NCI-H748 (cell line): Measurements from ENCODE around the gene STK25.
A peak's percentile ranks its signal among the peaks of the same experiment; 100 is the strongest.
"Not testable (repeated sequence)": the region's sequence is repeated elsewhere in the genome, so short reads cannot be mapped to it uniquely, and the experiment has no call there.

ENCODE experiments used
- DNase-seq: peaks from one replicate; lab custom pipeline; 2025; ENCODE audit not compliant: unreplicated experiment; lab: John Stamatoyannopoulos, UW

STK25 gene

DNA sequence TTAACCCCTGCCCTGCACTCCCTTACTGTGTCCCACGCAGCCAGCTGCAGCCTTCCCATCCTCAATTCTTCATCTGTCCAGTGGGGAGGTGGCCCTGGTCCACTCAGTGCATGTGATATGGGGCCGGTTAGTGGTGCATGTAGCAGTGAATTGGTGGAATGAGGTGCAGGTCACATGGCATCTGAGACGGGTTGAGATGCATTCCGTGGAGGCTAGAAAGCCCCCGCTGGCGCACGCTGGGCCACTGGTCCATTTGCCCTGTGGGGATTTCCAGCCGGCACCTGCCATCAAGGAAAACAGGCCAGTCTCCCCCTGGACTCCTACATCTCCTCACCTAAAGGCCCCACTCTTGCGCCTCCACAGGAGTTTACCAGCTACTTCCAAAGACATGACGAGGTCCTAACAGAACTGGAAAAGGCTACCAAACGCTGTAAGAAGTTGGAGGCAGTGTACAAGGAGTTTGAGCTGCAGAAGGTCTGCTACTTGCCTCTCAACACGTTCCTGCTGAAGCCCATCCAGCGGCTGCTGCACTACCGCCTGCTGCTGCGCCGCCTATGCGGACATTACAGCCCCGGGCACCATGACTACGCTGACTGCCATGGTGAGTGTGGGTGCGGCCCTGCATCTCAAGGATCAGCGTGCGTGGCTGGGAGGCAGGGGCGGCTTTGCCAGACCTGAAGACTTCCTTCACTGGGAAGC lies 40.5 kb downstream of the STK25 start:
- no peak for DNase-seq

DNA sequence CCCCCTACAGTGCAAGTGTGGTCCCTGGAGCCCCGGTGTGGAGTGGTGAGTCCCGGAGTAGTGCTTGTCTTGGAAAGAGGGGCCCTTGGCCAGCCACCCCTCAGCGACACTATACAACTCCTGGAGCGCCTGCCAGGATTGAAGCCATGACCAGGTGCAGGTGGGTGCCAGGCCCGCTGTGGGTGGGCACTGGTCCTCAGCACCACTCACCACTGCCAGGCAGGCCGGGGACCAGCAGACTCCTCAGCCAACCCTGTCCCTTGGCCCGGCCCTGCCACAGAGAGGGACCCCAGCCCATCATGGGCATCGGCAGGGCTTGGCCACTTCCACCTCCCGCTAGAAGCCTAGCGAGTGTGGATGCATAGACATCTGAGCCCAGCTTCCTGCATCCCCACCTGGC lies 42.2 kb downstream of the STK25 start:
- no peak for DNase-seq

DNA sequence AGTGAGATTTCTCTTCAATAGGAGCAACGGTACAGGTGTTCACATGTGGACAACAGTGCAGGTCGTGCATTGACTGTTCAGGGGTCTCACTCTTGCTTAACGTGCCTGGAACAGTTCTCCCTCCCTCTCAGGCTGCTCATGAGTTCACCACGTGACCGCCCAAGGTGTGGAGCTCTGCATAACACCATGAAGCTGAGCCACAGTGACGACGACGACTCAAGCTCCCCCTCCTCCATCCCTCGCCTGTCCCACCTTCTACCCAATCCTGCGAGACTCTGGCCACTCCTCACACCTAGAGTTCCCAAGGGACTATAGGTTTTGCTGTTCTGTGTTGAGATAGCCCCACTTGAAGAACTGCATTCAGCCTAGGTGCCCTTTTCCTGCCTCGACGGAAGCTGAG lies 42.8 kb downstream of the STK25 start:
- no peak for DNase-seq

DNA sequence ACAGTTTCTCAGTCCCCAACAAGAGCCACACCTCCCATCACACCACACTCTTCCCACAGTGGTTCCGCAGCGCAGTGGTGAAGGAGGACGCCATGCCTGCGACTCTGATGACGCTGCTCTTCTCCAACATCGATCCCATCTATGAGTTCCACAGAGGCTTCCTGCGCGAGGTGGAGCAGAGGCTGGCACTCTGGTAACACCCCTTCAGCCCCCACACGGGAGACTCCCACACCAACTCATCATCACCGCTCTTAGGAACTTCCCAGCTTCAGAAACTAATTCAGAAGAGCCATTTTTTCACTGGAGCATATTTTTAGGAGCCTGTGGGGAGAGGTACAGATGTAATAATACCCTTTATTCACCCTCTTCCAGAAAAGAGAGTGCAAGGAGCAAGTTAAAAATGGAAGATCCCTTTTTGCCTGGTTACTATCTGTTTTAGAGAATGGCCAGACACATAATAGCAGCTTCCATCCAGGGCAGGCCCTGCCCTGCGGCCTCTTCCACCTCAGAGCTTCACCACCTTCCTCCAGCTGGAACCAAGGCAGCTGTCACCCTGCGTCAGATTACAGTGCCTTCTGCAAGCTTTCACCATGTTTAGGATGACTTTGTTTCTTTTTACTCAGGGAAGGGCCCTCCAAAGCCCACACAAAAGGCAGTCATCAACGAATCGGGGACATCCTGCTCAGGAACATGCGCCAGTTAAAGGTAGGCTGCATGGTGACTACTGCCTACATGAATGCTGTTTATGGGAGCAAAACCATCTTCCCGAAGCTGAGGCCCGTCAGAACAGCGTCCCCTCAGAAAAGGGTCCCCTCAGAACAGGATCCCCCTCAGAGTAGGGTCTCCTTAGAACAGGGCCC lies 44.9 kb downstream of the STK25 start:
- no peak for DNase-seq

DNA sequence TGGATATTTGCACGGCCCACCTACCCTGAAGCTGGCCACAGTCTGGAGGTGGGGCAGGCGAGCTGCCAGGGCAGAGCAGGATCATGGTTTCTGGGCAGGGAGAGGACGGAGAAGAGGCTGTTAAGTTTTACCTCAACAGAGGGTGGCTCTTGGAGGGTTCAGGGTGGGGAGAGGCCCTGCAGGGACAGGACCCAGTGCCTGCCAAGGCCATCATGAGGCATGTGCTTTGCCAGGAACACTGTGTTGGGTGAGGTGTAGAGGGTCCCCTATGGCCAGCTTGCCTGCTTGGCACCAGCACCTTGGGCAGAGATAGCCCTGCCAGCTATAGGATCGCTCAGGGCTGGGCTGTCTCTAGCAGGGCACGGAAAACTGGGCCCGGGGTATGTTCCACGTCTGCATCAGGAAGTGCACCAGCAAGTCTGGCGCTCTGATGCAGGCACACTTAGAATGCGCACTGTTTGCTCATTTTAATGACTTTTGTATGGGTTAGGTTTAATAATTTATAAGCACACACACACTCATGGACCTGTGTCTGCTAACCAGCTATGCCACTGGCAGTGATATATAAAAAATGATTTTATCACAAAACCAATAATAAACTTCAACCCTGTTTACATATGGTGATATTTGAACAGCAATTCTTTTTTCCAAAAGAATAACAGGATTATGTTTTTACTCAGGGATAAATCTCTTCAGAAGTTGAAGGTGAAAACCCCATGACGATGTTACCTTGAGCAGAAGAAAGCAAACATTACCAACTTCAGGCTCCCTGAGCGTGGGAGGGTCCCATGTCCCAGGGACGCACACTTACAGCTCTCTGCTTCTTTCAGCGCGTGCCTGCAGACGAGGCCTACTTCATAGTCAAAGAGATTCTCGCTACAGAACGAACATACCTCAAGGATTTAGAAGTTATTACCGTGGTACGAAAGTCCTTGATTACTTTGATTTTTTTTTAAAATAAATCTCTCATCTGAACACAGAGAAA lies 46.4 kb downstream of the STK25 start:
- peak; percentile 8 for DNase-seq

DNA sequence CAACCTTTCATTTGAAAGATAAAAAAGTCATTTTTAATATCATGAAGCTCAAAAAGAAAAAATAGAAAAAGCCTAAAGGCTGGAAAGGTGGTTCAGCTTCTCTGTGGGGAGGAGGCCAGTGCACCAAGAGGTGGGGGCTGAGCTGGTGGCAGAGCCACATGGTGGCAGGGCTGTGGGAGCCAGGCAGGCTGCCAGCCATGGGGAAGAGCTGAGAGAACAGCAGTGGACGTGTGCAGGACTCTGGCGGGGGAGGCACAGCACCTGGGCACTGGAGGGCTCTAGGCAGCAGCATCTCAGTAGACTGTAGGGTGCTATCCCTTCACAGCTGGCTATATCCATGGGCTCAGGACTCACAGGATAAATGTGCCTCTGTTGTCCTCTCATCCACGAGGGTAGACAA lies 47.8 kb downstream of the STK25 start:
- no peak for DNase-seq

DNA sequence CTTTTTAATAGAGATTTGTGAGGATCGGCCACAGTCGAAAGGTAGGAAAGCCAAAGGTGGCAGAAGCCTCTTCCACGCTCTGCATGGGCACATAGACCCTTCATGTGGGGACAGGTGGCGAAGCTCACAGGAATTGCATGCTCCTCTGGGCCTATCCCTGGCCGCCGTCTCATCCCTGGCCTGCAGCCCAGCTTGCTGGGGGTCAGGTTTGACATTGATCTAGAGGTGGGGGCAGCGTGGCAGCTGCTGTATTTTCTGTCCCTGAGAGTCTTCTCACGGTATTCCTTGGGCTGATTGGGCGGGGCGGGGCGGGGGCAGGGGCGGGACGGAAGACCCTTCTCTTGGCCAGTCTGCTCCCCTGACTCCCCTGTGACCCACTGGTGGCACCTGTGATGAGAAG lies 48.9 kb downstream of the STK25 start:
- DNase-seq = no peak

DNA sequence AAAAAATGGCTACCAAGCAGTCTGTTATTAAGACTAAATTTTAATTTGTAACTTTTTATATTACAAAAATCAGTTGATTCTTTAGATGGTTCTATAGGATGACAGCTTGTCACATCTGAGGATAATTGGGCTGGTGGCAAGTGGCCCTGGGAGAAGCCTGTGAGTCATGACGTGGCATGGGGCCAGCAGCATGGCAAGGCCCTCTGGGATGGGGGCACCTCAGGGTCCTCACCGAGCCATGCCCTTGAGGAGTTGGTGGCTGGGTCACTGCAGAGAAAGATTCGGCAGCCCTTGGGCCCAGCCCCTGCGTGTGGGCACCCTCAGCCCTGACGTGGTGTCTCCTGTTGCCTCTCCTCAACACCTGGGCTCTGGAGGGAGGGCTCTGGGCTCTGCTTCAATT lies 49.7 kb downstream of the STK25 start:
- no peak for DNase-seq

DNA sequence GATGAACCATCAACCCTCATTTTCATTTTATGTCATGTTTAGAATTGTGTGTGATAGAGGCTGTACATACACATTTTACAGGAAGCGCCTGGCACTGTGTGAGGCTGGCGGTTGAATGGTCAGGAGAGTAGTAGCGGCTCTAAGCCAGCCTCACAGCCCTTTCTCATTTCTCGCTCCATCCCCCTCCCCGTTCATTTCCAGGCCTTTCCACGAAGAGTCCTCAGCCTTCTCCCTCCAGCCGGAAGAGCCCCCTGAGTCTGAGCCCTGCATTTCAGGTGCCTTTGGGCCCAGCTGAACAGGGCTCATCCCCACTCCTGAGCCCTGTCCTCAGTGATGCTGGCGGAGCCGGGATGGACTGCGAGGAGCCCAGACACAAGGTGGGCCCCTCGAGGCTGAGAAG lies 51.8 kb downstream of the STK25 start:
- DNase-seq = no peak

DNA sequence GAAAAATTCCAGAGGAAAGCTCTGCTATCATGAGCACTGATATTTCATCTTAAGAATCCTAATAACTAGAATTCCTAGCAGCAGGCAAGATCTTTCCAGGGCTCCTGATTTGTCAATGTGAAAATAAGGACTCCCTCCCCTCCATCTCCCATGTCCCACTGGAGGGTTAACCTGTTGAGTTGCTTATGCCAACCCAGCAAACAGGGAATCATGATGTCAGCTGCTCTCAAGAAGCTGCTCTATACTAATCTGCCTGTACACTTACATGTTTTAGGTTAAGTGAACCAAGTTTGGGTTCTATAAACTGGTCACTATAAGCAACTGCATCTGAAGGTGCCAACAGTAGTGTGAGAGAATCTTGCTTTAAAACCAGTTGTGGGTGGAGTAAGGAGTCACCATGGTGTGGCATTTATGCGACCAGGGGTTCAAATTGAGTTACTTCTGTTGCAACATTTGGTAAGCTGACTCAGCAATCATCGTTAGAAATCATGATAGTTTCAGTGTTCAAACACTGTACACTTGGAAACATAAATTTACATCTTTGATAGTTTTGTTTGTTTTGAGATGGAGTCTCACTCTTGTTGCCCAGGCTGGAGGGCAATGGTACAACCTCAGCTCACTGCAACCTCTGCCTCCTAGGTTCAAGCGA lies 53.4 kb downstream of the STK25 start:
- DNase-seq = no peak

DNA sequence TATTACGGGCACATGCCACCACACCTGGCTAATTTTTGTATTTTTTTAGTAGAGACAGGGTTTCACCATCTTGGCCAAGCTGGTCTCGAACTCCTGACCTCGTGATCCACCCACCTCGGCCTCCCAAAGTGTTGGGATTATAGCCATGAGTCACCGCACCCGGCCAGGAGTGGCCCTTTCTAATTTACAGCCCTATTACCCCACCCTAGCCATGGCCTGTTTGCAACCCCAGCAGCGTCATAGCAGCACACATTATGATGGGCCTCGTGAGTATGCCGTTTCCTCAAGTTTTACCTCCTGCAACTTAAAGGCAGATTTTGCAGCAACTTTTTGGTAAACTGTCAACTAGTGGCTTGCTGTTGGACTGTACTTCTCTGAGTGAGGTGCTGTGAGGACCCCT lies 54.5 kb downstream of the STK25 start:
- DNase-seq = not testable (repeated sequence)

DNA sequence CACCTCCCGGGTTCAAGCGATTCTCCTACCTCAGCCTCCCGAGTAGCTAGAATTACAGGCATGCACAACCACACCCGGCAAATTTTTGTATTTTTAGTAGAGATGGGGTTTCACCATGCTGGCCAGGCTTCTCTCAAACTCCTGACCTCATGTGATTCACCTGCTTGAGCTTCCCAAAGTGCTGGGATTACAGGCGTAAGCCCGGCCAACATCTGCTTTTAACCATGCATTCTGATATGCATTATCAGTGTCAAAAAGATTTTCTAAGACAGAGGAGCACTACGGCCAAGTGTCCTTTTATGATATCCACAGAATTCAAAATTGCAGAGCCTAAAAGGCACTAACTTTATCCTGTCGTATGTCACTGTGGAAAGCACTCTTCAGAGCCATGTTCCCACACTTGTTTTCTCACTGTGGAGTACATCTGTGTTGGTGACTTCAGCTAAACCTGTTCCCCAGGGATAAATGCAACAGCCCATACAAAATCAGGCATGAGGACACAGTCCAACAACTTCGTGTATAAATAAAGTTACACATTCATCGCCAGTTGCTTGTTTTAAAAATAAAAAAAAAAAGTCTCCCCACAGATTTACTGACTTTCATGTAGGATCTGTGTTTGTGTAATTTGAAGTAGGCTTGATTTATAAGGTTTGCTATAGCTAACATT lies 56.4 kb downstream of the STK25 start:
- DNase-seq = no peak

DNA sequence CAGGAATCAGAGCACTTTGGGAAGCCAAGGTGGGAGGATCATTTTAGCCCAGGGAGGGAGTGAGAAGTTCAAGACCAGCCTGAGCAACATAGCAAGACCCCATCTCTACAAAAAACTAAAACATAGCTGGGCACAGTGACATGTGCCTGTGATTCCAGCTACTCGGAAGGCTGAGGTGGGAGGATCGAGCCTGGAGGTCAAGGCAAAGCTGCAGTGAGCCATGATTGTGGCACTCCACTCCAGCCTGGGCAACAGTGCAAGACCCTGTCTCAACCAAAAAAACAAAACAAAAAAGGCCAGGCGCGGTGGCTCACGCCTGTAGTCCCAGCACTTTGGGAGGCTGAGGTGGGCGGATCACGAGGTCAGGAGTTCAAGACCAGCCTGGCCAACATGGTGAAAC lies 58.3 kb downstream of the STK25 start:
- not testable (repeated sequence) for DNase-seq

DNA sequence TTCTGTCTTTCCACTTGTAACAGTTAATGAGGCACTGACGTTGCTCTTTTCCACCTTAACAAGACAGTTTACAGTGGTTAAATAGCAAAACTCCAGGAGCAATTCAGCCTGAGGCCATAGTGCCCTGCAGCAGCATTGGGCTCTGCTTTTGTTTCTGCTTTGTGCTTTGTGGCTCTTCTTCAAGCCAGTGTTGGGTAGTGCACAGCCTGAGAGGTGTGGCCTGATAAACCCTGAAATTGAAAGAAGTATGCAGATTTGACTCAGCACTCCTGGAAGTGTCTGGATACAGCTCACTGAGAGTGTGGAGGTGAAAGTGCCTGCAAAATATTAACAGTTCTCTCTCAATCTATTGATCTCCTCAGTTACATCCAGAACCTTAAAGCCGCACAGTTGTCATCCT lies 63.0 kb downstream of the STK25 start:
- no peak for DNase-seq

DNA sequence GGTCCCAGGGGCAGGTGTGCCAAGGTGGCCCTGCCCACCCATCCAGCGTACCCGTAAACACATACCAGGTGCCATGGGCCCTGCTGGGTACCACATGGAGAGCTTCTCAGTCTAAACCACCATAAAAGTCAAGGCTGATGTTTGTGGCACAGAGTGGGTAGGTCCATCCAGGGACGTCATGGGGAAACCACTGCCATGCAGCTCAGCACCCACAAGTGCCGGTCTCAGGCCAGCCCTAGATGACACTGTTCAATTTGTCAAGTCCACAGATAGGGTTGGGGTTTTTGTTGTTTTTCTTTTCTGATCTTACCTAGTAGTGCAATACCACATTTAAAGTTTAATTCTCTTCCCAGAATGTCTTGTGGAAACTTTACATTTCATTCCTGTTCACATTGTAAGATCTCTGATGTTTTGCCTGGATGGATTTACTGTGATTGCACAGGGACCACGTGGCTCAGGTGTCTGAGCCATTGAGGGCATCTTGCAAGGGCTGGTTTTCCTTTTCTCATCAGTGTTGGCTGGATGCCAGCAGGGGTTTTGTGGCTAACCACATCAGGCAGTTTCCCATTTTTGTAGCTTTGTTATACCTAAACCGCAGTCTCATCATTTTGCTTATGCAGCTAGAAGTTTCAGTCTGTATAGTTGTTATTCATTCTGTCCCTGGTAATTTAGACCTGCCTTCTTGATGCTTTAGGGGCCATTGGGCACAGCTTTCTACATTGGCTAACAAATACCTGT lies 64.7 kb downstream of the STK25 start:
- DNase-seq = peak; percentile 16
